Measurements from ENCODE around the gene LRIG3.

Gene LRIG3

DNA sequence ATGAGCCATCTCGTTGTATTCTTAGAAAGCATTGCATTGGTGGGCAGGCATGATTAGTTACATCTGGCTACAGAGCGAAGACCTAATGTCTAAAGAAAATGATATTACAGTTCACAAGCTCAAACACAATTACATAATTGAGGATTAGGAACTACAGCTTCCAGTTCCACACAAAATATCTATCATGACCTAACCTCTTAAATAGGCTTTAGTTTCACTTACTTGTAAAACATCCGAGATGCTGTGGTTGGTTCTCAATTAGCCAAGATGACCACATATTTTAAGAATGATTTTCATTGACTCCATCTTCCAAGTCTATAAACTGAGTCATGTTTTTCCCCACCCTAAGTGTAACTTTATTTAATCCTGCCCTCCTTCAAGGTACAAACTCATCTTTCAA, 69.5 kb downstream of the LRIG3 start:
- no peak for DNase-seq (ENCODE audit: low spot score)
- TF ChIP-seq, protein P1, sequence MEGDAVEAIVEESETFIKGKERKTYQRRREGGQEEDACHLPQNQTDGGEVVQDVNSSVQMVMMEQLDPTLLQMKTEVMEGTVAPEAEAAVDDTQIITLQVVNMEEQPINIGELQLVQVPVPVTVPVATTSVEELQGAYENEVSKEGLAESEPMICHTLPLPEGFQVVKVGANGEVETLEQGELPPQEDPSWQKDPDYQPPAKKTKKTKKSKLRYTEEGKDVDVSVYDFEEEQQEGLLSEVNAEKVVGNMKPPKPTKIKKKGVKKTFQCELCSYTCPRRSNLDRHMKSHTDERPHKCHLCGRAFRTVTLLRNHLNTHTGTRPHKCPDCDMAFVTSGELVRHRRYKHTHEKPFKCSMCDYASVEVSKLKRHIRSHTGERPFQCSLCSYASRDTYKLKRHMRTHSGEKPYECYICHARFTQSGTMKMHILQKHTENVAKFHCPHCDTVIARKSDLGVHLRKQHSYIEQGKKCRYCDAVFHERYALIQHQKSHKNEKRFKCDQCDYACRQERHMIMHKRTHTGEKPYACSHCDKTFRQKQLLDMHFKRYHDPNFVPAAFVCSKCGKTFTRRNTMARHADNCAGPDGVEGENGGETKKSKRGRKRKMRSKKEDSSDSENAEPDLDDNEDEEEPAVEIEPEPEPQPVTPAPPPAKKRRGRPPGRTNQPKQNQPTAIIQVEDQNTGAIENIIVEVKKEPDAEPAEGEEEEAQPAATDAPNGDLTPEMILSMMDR (IDR thresholded peaks at IDR 0.05; ENCODE audit: extremely low read depth, missing control alignments), result no peak

GRCh38 chr12:58847901-58848600, 72.3 kb downstream of the LRIG3 start:
- TF ChIP-seq, protein P1 (IDR thresholded peaks at IDR 0.05; ENCODE audit: extremely low read depth, missing control alignments), result no peak
- no peak for DNase-seq (ENCODE audit: low spot score)

DNA sequence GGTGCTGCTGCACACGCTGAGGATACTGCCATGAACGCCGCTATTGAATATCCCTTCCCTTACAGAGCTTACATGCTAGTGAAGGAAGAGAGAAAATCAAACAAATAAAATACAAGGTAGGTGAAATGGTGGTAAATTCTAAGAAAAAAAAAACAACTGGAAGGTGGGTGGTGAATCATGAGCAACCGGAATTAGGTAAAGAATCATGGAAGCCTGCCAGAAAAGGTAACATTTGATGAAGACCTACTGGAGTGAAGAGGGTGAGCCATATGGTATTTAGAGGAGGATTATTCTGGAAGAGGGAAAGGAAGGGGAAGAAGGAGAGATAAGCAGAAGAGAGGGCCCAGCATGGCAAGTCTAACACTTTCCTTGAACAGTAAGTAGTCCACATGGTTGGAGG, 76.1 kb downstream of the LRIG3 start:
- no peak for DNase-seq (ENCODE audit: low spot score)
- TF ChIP-seq, protein P1 (IDR thresholded peaks at IDR 0.05; ENCODE audit: extremely low read depth, missing control alignments), result no peak

DNA sequence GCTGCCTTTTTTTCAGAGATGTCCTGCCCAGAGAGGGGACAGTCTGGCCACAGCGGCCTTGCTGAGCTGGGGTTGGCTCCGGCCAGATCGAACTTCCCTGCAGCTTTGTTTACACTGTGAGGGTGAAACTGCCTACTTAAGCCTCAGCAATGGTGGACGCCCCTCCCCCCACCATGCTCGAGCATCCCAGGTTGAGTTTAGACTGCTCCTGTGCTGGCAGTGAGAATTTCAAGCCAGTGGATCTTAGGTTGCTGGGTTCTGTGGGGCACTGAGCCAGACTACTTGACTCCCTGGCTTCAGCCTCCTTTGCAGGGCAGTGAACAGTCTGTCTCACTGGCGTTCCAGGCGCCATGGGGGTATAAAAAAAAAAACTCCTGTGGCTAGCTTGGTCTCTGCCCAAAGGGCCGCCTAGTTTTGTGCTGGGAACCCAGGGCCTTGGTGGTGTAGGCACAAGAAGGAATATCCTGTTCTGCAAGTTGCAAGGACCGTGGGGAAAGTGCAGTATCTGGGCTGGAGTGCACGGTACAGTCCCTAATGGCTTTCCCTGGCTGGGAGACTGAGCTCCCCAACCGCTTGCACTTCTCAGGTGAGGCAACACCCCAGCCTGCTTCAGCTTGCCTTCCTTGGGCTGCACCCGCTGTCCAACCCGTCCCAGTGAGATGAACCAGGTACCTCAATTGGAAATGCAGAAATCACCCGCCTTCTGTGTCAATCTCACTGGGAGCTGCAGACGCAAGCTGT, 79.1 kb downstream of the LRIG3 start:
- DNase-seq (ENCODE audit: low spot score), result no peak
- TF ChIP-seq, protein P1 (IDR thresholded peaks at IDR 0.05; ENCODE audit: extremely low read depth, missing control alignments), result no peak

DNA sequence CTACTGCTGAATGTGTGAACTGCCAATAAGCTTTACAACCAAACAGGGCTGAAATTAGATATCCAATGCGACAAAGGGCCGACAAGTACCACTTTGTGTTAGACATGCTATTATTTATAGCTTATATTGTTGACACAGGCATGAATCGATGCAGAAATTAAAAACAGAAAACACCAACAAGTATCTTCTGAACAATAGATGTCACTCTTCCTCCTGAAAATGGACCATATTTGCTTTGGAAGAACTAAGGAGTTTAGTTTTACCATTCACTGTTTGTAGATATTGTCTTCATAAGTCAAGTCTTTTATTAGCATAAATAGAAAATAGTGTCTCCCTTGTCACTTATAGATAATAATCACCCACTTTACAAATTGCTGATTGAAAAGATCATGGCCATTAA, 86.5 kb downstream of the LRIG3 start:
- DNase-seq (ENCODE audit: low spot score), result no peak
- TF ChIP-seq, protein P1 (IDR thresholded peaks at IDR 0.05; ENCODE audit: extremely low read depth, missing control alignments), result no peak

GRCh38 chr12:58832920-58833319, 87.4 kb downstream of the LRIG3 start:
- TF ChIP-seq, protein P1 (IDR thresholded peaks at IDR 0.05; ENCODE audit: extremely low read depth, missing control alignments), result no peak
- no peak for DNase-seq (ENCODE audit: low spot score)
